22Rv1 (cell line): ENCODE data around the gene PEX19.

Experiments
- ZFX ChIP-seq: fragments of 450-650 bp; IDR thresholded peaks from 2 replicates; pipeline ENCODE4 v1.6.1; 2017; ENCODE audit warnings: antibody characterized with exemption, borderline replicate concordance
- TF ChIP-seq, protein P1 (sequence below): fragments of 450-650 bp; IDR thresholded peaks from 2 replicates; pipeline ENCODE4 v1.5.1; 2017; ENCODE audit warnings: mild to moderate bottlenecking

GRCh38 chr1:160261556-160261892 is 23.4 kb downstream of the PEX19 start:
- TF ChIP-seq, protein P1, sequence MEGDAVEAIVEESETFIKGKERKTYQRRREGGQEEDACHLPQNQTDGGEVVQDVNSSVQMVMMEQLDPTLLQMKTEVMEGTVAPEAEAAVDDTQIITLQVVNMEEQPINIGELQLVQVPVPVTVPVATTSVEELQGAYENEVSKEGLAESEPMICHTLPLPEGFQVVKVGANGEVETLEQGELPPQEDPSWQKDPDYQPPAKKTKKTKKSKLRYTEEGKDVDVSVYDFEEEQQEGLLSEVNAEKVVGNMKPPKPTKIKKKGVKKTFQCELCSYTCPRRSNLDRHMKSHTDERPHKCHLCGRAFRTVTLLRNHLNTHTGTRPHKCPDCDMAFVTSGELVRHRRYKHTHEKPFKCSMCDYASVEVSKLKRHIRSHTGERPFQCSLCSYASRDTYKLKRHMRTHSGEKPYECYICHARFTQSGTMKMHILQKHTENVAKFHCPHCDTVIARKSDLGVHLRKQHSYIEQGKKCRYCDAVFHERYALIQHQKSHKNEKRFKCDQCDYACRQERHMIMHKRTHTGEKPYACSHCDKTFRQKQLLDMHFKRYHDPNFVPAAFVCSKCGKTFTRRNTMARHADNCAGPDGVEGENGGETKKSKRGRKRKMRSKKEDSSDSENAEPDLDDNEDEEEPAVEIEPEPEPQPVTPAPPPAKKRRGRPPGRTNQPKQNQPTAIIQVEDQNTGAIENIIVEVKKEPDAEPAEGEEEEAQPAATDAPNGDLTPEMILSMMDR: no peak
- TF ChIP-seq ZFX: no peak
